Thoracic aorta (tissue), 2 donors: Measurements from ENCODE around the gene HOXB4. TPM values are rescaled to one million over a fixed set of nuclear protein-coding genes. Genes with fewer than 3 reads are reported as not detected.

ENCODE experiments used
- ATAC-seq: fragments of 150-250 bp; one replicate; pipeline ENCODE4 v1.8.0; 2017; ENCODE audit warnings: low read depth; ENCODE audit not compliant: insufficient number of reproducible peaks, low FRiP score
- DNase-seq: peaks from one replicate; pipeline ENCODE4 v3.0.0-alpha.2; 2020; ENCODE audit warnings: low spot score
- H3K27ac ChIP-seq, 2 donors: fragments of 200-600 bp; sonication (generic); 1 replicate in 1 of 2; 2 replicates in 1 of 2; pipeline ENCODE4 v1.5.1; 2016; ENCODE audit warnings: mild to moderate bottlenecking in 2 of 2, moderate library complexity in 2 of 2
- H3K27me3 ChIP-seq: fragments of 200-600 bp; sonication (generic); replicated peaks from 2 replicates; pipeline ENCODE4 v1.6.0; 2016; ENCODE audit warnings: mild to moderate bottlenecking; ENCODE audit not compliant: insufficient read depth
- H3K36me3 ChIP-seq: fragments of 200-600 bp; sonication (generic); one replicate; pipeline ENCODE4 v1.5.1; 2016
- H3K4me1 ChIP-seq, 2 donors: fragments of 200-600 bp; sonication (generic); 1 replicate in 1 of 2; 2 replicates in 1 of 2; pipeline versions ENCODE4 v1.5.1 to v1.6.0; 2016; ENCODE audit warnings: low read depth in 2 of 2, mild to moderate bottlenecking in 1 of 2; ENCODE audit not compliant: control insufficient read depth in 1 of 2
- H3K4me3 ChIP-seq: fragments of 200-600 bp; sonication (generic); 2 replicates; pipeline ENCODE4 v1.5.1; 2016; ENCODE audit warnings: mild to moderate bottlenecking
- H3K9me3 ChIP-seq: fragments of 200-600 bp; sonication (generic); 2 replicates; pipeline ENCODE4 v1.5.1; 2016
- total RNA-seq, 2 donors: library from RNA; depleted of rRNA; stranded (reverse); fragments of >200 nt; gene quantifications; one replicate each; pipeline versions ENCODE4 v1.1.0 to v1.2.3, GENCODE V29; 2016
- TF ChIP-seq, protein P1 (sequence below): fragments of 200-600 bp; sonication (generic); IDR thresholded peaks from one replicate; pipeline ENCODE4 v1.5.1; 2019; ENCODE audit warnings: antibody characterized with exemption

HOXB4 gene
- total RNA-seq, 2 donors from 2014 or later = 6.2 to 11.5 TPM

DNA sequence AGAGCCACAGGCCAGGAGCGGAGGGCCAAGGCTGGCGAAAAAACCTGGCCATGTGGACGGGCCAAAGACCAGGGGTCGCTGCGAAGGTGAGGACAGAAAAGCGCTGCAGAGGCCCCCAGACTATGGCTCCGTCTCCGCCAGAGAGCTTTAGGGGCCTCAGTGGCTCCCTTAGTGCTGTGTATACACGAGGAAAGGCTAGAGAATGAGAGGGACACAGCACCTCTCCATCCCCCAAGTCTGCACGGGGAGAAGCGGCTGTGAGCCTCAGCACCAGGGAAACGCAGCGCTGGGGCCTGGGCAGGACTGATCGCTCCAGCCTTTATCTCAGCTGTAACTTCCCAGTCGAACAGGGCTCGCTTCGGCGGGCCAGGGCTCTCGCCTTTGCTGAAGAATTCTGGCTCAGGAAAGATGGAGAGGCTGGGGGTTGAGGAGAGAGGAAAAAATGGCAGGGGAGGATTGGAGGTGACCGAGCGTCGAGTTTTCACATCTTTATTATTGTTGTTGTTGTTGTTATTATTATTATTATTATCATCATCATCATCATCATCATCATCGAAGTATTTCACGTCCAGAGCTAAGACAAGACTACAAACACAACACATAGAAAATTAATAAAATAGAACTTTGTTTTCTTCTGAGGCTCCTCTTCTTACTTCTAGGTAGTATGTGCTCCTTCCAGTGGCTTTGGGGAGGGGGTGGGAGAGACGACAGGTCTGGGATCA lies 17.3 kb upstream of the HOXB4 start:
- H3K27ac ChIP-seq = no peak overlapping the region
- DNase-seq (no peak), ATAC-seq (no peak)
- peaks cover 8% of the 10 kb centered on the region for H3K36me3 ChIP-seq
- H3K27me3 ChIP-seq = no peaks in the 10 kb centered on the region
- peaks cover 5 to 29% of the 10 kb centered on the region in 2 donors for H3K4me1 ChIP-seq
- H3K4me3 ChIP-seq = no peak overlapping the region
- no peaks in the 10 kb centered on the region for H3K9me3 ChIP-seq
- TF ChIP-seq, protein P1, sequence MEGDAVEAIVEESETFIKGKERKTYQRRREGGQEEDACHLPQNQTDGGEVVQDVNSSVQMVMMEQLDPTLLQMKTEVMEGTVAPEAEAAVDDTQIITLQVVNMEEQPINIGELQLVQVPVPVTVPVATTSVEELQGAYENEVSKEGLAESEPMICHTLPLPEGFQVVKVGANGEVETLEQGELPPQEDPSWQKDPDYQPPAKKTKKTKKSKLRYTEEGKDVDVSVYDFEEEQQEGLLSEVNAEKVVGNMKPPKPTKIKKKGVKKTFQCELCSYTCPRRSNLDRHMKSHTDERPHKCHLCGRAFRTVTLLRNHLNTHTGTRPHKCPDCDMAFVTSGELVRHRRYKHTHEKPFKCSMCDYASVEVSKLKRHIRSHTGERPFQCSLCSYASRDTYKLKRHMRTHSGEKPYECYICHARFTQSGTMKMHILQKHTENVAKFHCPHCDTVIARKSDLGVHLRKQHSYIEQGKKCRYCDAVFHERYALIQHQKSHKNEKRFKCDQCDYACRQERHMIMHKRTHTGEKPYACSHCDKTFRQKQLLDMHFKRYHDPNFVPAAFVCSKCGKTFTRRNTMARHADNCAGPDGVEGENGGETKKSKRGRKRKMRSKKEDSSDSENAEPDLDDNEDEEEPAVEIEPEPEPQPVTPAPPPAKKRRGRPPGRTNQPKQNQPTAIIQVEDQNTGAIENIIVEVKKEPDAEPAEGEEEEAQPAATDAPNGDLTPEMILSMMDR = no peak

DNA sequence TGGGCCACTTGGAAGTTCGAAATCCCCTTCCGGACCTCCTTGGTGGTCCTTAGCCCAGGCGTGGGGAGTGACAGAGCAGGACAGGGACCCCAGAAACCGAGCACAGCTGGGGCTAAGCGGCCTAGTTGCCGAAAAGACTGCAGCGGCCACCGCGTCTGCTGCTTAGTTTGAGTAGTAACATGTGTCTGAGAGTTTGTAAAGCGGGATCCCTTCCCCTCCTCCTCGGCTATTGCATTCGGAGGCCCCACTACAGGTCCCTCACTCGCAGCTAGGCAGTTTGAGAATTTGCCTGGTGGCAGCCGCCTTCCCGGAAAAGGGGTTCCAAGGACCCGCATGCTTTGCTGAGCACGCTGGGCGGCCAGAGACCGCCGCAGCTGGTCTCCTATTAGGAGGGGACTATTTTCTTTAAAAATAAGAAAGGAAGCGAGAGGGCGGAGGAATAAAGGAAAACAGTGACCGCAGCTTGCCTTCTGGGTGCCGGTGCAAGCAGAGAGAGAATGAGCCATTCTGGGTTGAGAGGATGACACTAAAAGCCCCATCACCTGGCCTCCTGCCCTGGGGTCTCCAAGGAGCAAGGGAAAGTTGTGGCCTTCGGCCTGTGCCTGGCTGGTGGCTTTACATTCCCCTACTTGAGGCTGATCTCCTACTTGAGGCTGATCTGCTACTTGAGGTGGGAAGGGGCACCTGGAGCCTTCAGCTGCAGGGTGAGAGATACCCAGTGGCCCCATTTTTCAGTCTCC lies 16.6 kb upstream of the HOXB4 start:
- H3K36me3 ChIP-seq = peaks cover 8% of the 10 kb centered on the region
- TF ChIP-seq, protein P1 = no peak
- no peak overlapping the region for H3K4me3 ChIP-seq
- peaks cover 5 to 29% of the 10 kb centered on the region in 2 donors for H3K4me1 ChIP-seq
- peak overlapping the region in 1 of 2 donors; percentile 8 for H3K27ac ChIP-seq
- ATAC-seq (no peak), DNase-seq (no peak)
- H3K27me3 ChIP-seq = no peaks in the 10 kb centered on the region
- H3K9me3 ChIP-seq = no peaks in the 10 kb centered on the region

DNA sequence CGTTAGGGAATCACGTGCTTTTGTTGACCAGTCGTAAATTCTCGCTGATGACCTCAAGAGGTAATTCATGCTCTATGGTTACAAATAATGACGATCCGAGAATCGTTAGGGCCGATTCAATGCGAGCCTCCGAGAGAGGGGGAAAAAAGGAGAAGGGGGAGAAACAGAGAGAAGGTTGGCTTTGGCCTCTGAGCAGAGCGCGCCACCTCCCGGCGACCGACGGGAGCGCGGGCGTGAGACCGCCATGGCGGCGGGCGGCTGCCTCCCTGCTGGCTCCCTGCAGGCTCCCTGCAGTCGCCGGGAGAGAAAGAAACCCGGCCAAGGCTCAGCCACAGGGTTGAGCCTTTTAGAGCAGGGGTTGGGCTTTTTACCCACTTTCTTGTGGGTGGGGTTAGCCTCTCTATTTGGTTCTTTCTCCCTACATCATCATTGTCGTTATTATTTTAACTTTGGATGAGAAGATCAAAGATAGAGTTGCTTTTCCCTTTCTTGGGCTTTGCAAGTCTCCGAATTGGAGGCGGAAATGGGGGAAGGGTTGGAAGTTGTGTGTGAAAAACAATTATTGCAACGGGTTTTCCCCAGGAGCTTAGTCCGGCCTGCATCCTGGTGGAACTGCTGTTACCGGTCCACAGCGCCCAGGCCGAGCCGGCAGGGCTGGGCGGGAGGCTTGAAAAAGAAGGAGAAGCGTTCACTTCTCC lies 15.8 kb upstream of the HOXB4 start:
- Histone ChIP-seq H3K27ac (peak overlapping the region in 1 of 2 donors; percentile 8), H3K36me3 (peaks cover 8% of the 10 kb centered on the region), H3K4me1 (peaks cover 5 to 29% of the 10 kb centered on the region in 2 donors), H3K4me3 (peak overlapping the region; percentile 72), H3K27me3 (no peaks in the 10 kb centered on the region), H3K9me3 (no peaks in the 10 kb centered on the region)
- no peak for DNase-seq
- peak; percentile 37 for ATAC-seq
- TF ChIP-seq, protein P1 = peak; percentile 96

- peaks cover 8% of the 10 kb centered on the region for H3K36me3 ChIP-seq
- H3K4me1 ChIP-seq = peaks cover 5 to 22% of the 10 kb centered on the region in 2 donors
- no peak for DNase-seq
- no peak for ATAC-seq
- no peaks in the 10 kb centered on the region for H3K27me3 ChIP-seq
- H3K27ac ChIP-seq = peak within 1 kb of the TSS in 1 of 2 donors; percentile 28
- TF ChIP-seq, protein P1 = no peak
- peak within 1 kb of the TSS; percentile 72 for H3K4me3 ChIP-seq
- no peaks in the 10 kb centered on the region for H3K9me3 ChIP-seq
These were observed 15.1 kb upstream of the HOXB4 start, which contains the start of gene HOXB5 for GRCh38 chr17:48593126-48593829. HOXB5 (minus strand) TSS chr17:48593779; CDS start chr17:48593682, 97 bp downstream.
